Karpas-422 (cell line): ENCODE measurements around the gene SPTBN4. TPM values are rescaled to one million over a fixed set of nuclear protein-coding genes. Genes with fewer than 3 reads are reported as not detected.

ENCODE experiments used
- DNase-seq: peaks from one replicate; pipeline ENCODE4 v3.0.0-alpha.2; 2015
- H2AFZ ChIP-seq: fragments of 200-600 bp; sonication (generic); 2 replicates; pipeline ENCODE4 v1.6.1; 2014; ENCODE audit warnings: antibody characterized with exemption, low read length, mixed read lengths
- H3K27ac ChIP-seq: fragments of 200-600 bp; sonication (generic); 2 replicates; pipeline ENCODE4 v1.5.1; 2014; ENCODE audit warnings: mild to moderate bottlenecking, low read length, moderate library complexity
- H3K27me3 ChIP-seq: fragments of 200-600 bp; sonication (generic); 2 replicates; pipeline ENCODE4 v1.6.1; 2014; ENCODE audit warnings: low read length, mixed read lengths
- H3K36me3 ChIP-seq: fragments of 200-600 bp; sonication (generic); 2 replicates; pipeline ENCODE4 v1.6.1; 2014; ENCODE audit warnings: low read length, mixed read lengths; ENCODE audit not compliant: insufficient read depth
- H3K4me1 ChIP-seq: fragments of 200-600 bp; sonication (generic); 2 replicates; pipeline ENCODE4 v1.6.1; 2014; ENCODE audit warnings: mild to moderate bottlenecking, low read length, mixed read lengths
- H3K4me2 ChIP-seq: fragments of 200-600 bp; sonication (generic); 2 replicates; pipeline ENCODE4 v1.6.1; 2014; ENCODE audit warnings: low read length, low read depth, mild to moderate bottlenecking; ENCODE audit not compliant: poor library complexity, severe bottlenecking
- H3K4me3 ChIP-seq: fragments of 200-600 bp; sonication (generic); 2 replicates; pipeline ENCODE4 v1.5.1; 2014; ENCODE audit warnings: mild to moderate bottlenecking, antibody characterized with exemption, low read length, mixed read lengths
- H3K79me2 ChIP-seq: fragments of 200-600 bp; sonication (generic); 2 replicates; pipeline ENCODE4 v1.6.1; 2014; ENCODE audit warnings: mild to moderate bottlenecking, low read length, mixed read lengths
- H3K9ac ChIP-seq: fragments of 200-600 bp; sonication (generic); 2 replicates; pipeline ENCODE4 v1.6.0; 2014; ENCODE audit warnings: low read length
- H3K9me2 ChIP-seq: fragments of 200-600 bp; sonication (generic), shearing (Covaris generic); replicated peaks from 2 replicates; pipeline ENCODE4 v1.6.0; 2014; ENCODE audit warnings: mild to moderate bottlenecking, low read length, moderate library complexity; ENCODE audit not compliant: insufficient read depth
- H3K9me3 ChIP-seq: fragments of 300-700, 200-600 bp; sonication (generic); 2 replicates; pipeline ENCODE4 v1.6.1; 2014; ENCODE audit warnings: low read length, mixed read lengths
- H4K20me1 ChIP-seq: fragments of 200-600 bp; sonication (generic); 2 replicates; pipeline ENCODE4 v1.6.1; 2014; ENCODE audit warnings: mild to moderate bottlenecking, antibody characterized with exemption, low read length, low read depth; ENCODE audit not compliant: insufficient read depth
- total RNA-seq: library from RNA; depleted of rRNA; stranded (reverse); fragments of >200 nt; shearing (Covaris generic); gene quantifications from 2 replicates; pipeline ENCODE4 v1.2.3, GENCODE V29; 2014; ENCODE audit warnings: low replicate concordance

The SPTBN4 gene
- total RNA-seq, 1 experiment from 2014 or later: 1.0 TPM

DNA sequence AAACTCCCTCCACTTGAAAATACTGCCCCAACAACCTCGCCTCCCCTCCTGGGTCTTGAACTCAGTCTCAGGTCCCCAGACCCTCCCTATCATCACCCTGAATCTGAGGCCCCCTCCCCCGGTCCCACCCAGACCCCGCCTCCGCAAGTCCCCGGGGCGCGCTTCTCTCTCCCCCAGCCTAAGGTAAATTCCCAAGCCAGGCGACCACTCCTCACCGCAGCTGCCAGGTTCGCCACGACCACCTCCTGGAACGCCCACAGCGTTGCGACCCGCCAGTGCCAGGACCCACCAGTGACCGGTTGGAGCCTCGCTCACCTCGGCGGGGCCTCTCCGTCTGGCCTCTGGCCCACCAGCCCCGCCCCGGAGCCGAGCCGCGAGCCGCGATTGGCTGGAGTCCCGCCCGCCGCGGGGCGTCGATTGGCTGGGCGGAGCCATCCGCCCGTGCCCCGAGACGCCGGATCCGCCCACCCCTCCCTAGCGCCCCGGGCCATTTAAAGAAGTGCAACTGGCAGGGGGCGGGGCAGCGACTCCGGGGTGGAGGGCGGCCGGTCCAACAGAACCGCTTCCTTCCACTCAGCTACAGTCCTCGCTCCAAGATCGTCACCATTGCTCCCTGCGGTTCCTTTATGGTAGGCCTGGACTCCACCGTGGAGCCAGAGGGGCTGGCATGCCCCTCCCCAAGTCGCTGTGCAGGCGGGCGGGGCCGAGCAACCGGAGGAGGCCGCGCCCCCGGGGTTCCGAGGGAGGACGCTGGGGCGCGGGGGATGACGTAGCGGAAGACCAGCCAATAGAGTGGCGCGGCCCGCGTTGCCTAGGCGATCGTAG, 22.6 kb upstream of the SPTBN4 start, which contains the start of gene SERTAD3:
Gene SERTAD3, minus strand, starts transcription at position 336 of the 825 bp plus-strand sequence. CDS start 2,255 bp downstream, outside the sequence.
- Histone ChIP-seq H3K27me3 (no peaks in the 10 kb centered on the region), H4K20me1 (peaks cover 10% of the 10 kb centered on the region; the same call in 1 of the 2 replicates), H3K79me2 (peaks cover 22% of the 10 kb centered on the region), H3K27ac (peak within 1 kb of the TSS; percentile 95), H3K4me3 (peak within 1 kb of the TSS; percentile 93), H3K4me2 (peak within 1 kb of the TSS; percentile 95), H3K9ac (peak within 1 kb of the TSS; percentile 96), H3K36me3 (peaks cover 11% of the 10 kb centered on the region), H2AFZ (peak within 1 kb of the TSS; percentile 96; the same call in 1 of the 2 replicates), H3K9me2 (no peaks in the 10 kb centered on the region), H3K9me3 (no peaks in the 10 kb centered on the region), H3K4me1 (peaks cover 13% of the 10 kb centered on the region)
- DNase-seq: peak; percentile 98

DNA sequence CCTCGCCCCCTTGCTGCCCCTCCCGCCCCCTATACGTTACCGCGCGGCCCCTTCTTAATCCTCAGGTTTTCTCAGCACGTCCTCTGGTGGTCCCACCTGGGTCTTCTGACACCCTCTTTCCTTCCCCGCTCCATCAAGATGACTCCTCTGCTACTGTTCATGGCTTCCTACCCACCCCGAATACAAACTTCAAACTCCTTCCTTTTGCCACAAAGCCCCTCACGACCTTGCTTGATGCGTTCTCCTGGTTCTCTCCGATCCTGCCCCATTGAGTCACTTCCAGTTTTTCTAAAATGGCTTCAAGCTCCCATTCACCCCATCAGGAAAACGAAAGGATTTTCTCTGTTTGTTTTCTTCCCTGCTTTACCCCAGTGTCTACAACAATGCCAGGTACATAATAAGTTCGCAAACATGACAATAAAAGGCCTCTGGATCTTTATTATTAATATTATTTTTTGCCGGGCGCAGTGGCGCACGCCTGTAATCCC, 21.9 kb upstream of the SPTBN4 start:
- no peak for DNase-seq
- Histone ChIP-seq H2AFZ (peak overlapping the region; percentile 87; the same call in 1 of the 2 replicates), H3K36me3 (peaks cover 11% of the 10 kb centered on the region), H3K79me2 (peaks cover 22% of the 10 kb centered on the region), H3K9me3 (no peaks in the 10 kb centered on the region), H3K27me3 (no peaks in the 10 kb centered on the region), H3K4me2 (peak overlapping the region; percentile 95), H4K20me1 (peaks cover 10% of the 10 kb centered on the region; the same call in 1 of the 2 replicates), H3K9ac (peak overlapping the region; percentile 96), H3K4me3 (peak overlapping the region; percentile 93), H3K4me1 (peaks cover 13% of the 10 kb centered on the region), H3K27ac (no peak overlapping the region), H3K9me2 (no peaks in the 10 kb centered on the region)

DNA sequence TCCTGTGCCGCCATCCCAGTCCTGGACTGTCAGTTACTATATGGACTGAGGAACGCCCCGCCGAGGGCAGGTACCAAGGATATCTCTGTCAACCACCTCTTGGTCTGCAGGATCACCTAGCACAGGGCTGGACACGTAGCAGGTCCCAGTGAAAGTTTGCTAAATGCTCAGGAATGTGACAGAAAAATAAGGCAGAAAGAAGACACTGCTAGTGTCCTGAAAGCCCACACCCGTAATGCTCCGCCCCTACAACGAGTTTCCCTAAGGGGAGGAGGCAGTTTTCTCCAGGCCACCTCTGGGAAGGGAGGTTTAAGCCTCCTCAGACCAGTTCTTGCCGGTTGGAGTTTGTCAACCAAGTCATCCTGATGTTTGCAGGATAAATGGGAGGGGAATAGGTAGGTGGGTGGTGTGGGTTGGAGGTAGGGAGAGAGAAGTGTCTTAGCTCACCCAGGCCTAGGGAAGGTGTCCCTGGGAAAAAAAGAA, 21.0 kb upstream of the SPTBN4 start:
- Histone ChIP-seq H3K9me2 (no peaks in the 10 kb centered on the region), H2AFZ (no peak overlapping the region), H4K20me1 (peaks cover 10% of the 10 kb centered on the region; the same call in 1 of the 2 replicates), H3K9ac (no peak overlapping the region), H3K36me3 (peaks cover 10% of the 10 kb centered on the region), H3K4me3 (no peak overlapping the region), H3K9me3 (no peaks in the 10 kb centered on the region), H3K27ac (no peak overlapping the region), H3K4me1 (peaks cover 13% of the 10 kb centered on the region), H3K27me3 (no peaks in the 10 kb centered on the region), H3K79me2 (peaks cover 22% of the 10 kb centered on the region), H3K4me2 (no peak overlapping the region)
- no peak for DNase-seq

DNA sequence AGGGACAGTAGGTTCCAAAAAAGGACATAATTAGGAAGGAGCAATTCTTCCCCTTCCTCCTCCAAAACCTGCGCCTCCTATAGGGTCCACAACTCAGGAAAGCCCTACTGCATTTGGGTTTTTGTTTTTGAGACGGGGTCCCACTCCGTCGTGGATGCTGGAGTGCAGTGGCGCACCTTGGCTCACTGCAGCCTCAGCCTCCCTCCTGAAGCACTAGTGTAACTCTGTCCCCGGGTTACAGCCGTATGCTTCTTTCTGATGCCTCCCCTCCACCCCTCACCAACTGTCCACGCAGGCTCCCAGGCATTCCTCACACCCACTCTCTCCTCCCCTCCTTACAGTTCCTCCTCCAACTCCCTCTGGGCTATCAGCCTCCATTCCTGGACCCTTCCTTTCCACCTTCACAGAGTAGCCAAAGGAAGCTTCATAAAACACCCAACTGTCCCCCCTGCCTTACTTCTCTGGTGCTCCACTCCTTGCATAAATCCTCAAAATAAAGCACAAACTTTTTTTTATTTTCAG, 20.5 kb upstream of the SPTBN4 start:
- H3K36me3 ChIP-seq: peaks cover 5% of the 10 kb centered on the region
- no peak overlapping the region for H3K27ac ChIP-seq
- H3K9ac ChIP-seq: no peak overlapping the region
- no peaks in the 10 kb centered on the region for H3K9me3 ChIP-seq
- peaks cover 13% of the 10 kb centered on the region for H3K4me1 ChIP-seq
- no peak overlapping the region for H2AFZ ChIP-seq
- peaks cover 22% of the 10 kb centered on the region for H3K79me2 ChIP-seq
- no peaks in the 10 kb centered on the region for H3K27me3 ChIP-seq
- H4K20me1 ChIP-seq: peaks cover 9% of the 10 kb centered on the region; the same call in 1 of the 2 replicates
- no peak overlapping the region for H3K4me3 ChIP-seq
- no peaks in the 10 kb centered on the region for H3K9me2 ChIP-seq
- no peak for DNase-seq
- H3K4me2 ChIP-seq: no peak overlapping the region

DNA sequence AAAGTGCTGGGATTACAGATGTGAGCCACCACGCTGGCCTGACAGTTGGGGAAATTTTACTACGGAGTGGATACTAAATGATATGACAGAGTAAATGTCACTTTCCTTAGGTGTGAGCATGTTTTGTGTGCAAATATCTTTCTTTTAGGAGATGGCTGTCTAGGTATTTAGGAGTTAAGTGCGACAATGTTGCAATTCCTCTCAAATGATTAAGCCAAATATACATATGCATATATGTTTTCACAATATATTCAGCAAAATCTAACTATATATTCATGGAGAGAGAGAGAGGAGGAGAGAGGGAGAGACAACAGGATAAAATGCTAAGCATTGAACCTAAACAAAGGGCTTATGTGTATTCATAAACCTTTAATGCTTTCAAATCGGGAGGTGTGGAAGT, 17.3 kb upstream of the SPTBN4 start:
- Histone ChIP-seq H3K9ac (no peak overlapping the region), H3K79me2 (no peaks in the 10 kb centered on the region), H4K20me1 (no peaks in the 10 kb centered on the region), H2AFZ (no peak overlapping the region), H3K4me3 (no peak overlapping the region), H3K9me2 (no peaks in the 10 kb centered on the region), H3K4me1 (peaks cover 4% of the 10 kb centered on the region), H3K27me3 (no peaks in the 10 kb centered on the region), H3K9me3 (no peaks in the 10 kb centered on the region), H3K4me2 (no peak overlapping the region), H3K27ac (no peak overlapping the region), H3K36me3 (no peaks in the 10 kb centered on the region)
- DNase-seq: no peak

DNA sequence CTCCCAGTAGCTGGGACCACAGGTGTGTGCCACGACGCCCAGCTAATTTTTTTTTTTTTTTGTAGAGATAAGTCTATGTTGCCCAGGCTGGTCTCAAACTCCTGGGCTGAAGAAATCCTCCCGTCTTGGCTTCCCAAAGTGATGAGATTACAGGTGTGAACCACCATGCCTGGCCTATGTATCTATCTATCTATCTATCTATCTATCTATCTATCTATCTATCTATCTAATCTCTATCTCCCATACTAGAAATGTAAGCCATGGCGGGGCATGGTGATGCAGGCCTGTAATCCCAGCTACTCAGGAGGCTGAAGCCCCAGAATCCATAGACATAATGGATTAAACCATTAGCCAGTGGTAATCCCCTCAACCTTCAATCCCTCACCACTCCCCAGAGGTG, 16.1 kb upstream of the SPTBN4 start:
- Histone ChIP-seq H3K9me3 (no peaks in the 10 kb centered on the region), H2AFZ (no peak overlapping the region), H4K20me1 (no peaks in the 10 kb centered on the region), H3K9me2 (no peaks in the 10 kb centered on the region), H3K9ac (no peak overlapping the region), H3K79me2 (no peaks in the 10 kb centered on the region), H3K4me1 (no peaks in the 10 kb centered on the region), H3K27me3 (no peaks in the 10 kb centered on the region), H3K36me3 (no peaks in the 10 kb centered on the region), H3K27ac (no peak overlapping the region), H3K4me3 (no peak overlapping the region), H3K4me2 (no peak overlapping the region)
- DNase-seq: no peak

DNA sequence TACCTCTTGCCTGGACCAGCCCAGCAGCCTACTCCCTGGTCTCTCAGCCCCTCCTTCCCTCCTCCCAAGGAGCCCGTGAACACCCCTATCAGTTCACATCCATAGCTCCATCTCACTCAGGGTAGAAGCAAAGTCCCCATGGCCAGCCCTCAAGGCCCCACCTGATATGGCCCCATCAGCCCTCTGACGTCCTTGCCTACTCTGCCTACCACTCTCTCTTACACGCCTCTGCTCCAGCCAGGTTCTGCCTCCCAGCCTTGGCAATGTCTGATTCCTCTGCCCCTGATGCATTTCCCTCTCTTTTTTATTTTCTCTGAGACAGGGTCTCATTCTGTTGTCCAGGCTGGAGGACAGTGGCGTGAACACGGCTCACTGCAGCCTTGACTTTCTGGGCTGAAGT, 14.8 kb upstream of the SPTBN4 start:
- no peaks in the 10 kb centered on the region for H4K20me1 ChIP-seq
- no peak overlapping the region for H3K27ac ChIP-seq
- H3K4me3 ChIP-seq: no peak overlapping the region
- H3K27me3 ChIP-seq: no peaks in the 10 kb centered on the region
- no peak overlapping the region for H2AFZ ChIP-seq
- no peaks in the 10 kb centered on the region for H3K9me2 ChIP-seq
- no peaks in the 10 kb centered on the region for H3K9me3 ChIP-seq
- no peak overlapping the region for H3K4me2 ChIP-seq
- H3K79me2 ChIP-seq: no peaks in the 10 kb centered on the region
- no peaks in the 10 kb centered on the region for H3K36me3 ChIP-seq
- H3K9ac ChIP-seq: no peak overlapping the region
- no peak for DNase-seq
- H3K4me1 ChIP-seq: no peaks in the 10 kb centered on the region

DNA sequence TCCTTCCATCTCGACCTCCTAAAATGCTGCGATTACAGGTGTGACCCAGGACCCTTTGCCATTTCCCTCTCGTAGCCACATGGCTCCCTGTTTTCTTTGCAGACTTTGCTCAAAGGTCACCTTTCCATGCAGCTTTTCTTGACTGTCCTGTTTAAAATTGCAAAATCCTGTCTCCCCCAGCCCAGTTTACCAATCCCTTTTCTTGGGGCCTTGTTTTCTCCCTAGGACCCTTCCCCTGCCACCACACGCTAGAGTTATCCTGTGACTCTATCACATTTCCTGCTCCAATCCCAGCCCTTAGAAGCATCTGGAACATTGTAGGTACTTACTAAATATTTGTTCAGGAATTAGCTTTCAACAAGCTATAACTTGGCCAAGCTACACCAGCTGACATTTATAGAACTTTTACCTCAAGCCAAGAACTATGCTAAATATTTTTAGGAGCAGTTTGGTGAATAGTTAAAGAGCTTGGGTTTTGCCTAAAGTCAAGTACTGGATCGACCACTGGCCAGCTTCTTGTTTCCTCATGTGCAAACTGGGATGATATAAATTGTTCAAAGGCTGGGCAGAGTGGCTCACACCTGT, 13.6 kb upstream of the SPTBN4 start:
- no peak overlapping the region for H3K4me2 ChIP-seq
- no peak for DNase-seq
- H3K4me3 ChIP-seq: no peak overlapping the region
- H3K9ac ChIP-seq: no peak overlapping the region
- no peak overlapping the region for H3K27ac ChIP-seq
- H3K79me2 ChIP-seq: no peaks in the 10 kb centered on the region
- H4K20me1 ChIP-seq: no peaks in the 10 kb centered on the region
- H3K36me3 ChIP-seq: no peaks in the 10 kb centered on the region
- no peaks in the 10 kb centered on the region for H3K27me3 ChIP-seq
- H3K4me1 ChIP-seq: no peaks in the 10 kb centered on the region
- H3K9me3 ChIP-seq: no peaks in the 10 kb centered on the region
- H2AFZ ChIP-seq: no peak overlapping the region
- no peaks in the 10 kb centered on the region for H3K9me2 ChIP-seq
